GM19372 (cell line): ENCODE data around the gene CA9.
"Not testable (repeated sequence)": the region's sequence is repeated elsewhere in the genome, so short reads cannot be mapped to it uniquely, and the experiment has no call there.

Source experiments
- ATAC-seq: cut with Tn5 transposase; IDR thresholded peaks from one replicate; pipeline ENCODE4 v1.9.1; 2021; ENCODE audit warnings: mild to moderate bottlenecking, low read depth, moderate library complexity; ENCODE audit not compliant: unreplicated experiment

CA9 gene

DNA sequence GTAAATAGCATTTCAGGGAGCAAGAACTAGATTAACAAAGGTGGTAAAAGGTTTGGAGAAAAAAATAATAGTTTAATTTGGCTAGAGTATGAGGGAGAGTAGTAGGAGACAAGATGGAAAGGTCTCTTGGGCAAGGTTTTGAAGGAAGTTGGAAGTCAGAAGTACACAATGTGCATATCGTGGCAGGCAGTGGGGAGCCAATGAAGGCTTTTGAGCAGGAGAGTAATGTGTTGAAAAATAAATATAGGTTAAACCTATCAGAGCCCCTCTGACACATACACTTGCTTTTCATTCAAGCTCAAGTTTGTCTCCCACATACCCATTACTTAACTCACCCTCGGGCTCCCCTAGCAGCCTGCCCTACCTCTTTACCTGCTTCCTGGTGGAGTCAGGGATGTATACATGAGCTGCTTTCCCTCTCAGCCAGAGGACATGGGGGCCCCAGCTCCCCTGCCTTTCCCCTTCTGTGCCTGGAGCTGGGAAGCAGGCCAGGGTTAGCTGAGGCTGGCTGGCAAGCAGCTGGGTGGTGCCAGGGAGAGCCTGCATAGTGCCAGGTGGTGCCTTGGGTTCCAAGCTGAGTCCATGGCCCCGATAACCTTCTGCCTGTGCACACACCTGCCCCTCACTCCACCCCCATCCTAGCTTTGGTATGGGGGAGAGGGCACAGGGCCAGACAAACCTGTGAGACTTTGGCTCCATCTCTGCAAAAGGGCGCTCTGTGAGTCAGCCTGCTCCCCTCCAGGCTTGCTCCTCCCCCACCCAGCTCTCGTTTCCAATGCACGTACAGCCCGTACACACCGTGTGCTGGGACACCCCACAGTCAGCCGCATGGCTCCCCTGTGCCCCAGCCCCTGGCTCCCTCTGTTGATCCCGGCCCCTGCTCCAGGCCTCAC lies at the start of gene CA9:
CA9 (plus strand) TSS at position 797 of the 893 bp plus-strand sequence; CDS start at position 829, 32 bp downstream.
- ATAC-seq = no peak

DNA sequence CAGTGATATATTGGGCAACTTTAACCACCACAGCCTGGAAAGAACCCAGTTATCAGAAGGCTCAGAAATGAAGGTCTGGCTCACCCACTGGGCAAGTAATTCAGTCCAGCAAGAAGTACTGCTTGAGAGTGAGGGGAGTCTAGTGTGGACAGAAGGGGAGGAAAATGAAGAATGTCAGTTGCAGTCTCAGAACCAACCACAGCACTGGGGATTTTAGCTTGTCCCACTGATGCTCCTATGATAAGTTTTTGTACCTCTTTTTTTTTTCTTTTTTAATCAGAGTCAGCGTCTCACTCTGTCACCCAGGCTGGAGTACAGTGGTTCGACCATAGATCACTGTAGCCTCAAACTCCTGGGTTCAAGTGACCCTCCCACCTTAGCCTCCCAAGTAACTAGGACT lies 46.2 kb upstream of the CA9 start:
- ATAC-seq = no peak

DNA sequence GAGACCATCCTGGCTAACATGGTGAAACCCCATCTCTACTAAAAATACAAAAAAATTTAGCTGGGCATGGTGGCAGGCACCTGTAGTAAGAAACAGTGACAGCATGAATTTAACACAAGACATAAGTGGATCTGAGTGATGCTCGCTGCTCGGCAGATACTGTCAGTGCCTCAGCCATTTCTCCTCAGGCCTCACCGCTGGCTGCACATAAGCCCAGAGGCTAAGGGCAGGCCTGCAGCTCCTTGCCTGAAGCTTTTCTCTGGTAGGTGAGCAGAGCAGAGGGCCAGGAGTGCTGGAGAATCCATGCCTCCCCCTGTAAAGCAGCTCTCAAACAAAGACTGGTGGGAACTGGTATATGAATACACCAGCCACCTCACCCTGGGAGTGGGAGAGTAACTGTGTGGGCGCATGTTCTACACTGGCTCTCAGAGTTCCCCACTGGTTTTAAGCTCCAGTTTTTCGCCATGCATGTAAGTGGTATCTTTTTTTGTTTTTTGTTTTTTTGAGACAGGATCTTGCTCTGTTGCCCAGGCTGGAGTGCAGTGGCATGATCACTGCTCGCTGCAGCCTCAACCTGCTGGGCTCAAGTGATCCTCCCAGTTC lies 45.2 kb upstream of the CA9 start:
- ATAC-seq = no peak

DNA sequence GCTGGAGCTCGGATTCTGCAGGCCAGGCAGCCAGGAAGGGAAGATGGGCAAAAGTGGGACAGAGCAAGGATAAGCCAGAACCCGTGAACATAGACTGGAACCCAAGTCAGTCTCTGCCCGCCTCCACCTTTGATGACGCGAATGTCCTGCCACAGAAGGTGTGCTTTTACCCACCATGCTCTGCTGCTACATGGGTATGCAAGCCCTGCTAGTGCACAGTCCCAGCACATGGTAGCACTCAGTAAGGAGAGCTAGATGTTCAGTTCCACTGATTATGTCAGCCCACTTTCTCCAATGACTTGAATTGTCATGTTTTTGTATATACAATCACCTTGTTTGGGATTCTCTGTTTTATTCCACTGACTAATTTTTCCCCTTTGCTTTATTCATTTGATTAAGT lies 44.1 kb upstream of the CA9 start:
- no peak for ATAC-seq

DNA sequence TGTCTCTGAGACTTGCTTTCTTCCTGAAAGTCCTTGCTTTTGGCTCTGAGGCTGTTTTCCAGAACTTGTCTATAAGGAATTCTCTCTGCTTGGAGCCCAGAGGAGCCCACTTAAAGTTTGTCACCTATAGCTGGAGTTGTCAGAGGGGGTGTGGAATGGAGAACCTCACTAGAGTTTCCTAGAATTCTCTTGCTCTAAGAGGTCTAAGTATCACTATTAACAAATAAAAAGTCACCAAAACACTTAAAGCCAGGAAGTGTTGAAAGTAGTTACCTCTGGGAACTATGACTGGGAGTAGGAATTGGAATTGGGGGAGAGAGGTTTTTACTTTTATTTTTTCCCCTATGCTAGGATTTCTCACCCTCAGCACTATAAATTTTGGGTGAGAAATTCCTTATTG lies 38.0 kb upstream of the CA9 start:
- no peak for ATAC-seq

DNA sequence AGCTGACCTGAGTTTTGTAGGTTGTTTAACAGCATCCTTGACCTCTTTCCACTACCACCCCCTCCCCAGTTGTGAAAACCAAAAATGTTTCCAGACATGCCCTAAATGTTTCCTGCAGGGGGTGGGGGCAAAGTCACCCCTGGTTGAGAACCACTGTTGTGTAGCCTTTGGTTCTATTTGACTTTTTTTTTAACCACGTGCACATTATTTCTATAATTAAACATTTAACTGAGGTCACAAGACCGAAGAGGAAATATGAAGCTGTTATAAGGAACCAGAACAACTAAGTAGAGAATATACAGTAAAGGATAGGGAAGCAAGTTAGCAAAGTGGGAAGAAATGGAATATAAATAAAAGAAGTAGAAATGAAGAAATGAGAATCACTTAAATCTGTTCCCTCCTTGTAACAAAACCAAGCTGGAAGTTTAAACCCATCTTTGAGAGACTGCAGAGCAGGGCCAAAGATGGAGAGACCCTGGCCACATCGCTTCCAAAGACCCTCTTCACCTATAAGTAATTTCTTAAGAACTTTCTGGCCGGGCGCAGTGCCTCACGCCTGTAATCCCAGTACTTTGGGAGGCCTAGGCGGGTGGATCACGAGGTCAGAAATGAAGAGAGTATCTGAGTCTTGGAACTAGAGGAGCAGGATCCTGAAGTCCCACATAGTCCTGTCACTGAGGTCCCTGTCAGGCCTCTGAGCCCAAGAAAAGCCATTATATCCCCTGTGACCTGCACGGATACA lies 37.4 kb upstream of the CA9 start:
- no peak for ATAC-seq

DNA sequence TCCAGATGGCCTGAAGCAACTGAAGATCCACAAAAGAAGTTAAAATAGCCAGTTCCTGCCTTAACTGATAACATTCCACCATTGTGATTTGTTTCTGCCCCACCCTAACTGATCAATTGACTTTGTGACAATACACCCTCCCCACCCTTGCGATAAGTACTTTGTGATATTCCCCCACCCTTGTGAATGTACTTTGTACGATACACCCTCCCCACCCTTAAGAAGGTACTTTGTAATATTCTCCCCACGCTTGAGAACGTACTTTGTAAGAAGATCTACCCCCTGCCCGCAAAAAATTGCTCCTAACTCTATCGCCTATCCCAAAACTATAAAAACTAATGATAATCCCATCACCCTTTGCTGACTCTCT lies 36.9 kb upstream of the CA9 start:
- not testable (repeated sequence) for ATAC-seq

DNA sequence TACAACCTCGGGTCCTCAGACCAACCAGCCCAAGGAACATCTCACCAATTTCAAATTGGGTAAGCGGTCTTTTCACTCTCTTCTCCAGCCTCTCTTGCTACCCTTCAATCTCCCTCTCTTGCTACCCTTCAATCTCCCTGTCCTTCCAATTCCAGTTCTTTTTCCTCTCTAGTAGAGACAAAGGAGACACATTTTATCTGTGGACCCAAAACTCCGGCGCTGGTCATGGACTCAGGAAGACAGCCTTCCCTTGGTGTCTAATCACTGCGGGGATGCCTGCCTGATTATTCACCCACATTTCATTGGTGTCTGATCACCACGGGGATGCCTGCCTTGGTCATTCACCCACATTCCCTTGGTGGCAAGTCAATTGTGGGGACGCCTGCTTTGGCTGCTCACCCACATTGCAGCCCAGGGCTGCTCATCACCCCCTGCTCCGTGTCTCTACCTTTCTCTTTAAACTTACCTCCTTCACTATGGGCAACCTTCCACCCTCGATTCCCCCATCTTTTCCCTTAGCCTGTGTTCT lies 36.2 kb upstream of the CA9 start:
- not testable (repeated sequence) for ATAC-seq

DNA sequence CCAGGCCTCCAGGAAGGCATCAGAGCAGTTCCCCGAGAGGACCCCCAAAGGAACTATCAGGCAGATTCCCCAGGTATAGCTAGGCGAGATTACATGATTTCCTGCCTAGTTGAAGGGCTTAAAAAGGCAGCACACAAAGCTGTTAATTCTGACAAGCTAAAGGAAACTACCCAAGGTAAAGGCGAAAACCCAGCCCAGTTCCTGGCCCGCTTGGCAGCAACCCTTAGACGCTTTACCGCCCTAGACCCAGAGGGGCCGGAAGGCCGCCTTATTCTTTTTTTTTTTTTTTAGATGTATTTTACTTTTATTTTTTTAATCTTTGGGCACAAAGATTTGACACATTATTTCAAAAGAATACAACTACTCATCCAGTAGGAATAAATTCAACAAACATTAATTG lies 35.0 kb upstream of the CA9 start:
- ATAC-seq = not testable (repeated sequence)

DNA sequence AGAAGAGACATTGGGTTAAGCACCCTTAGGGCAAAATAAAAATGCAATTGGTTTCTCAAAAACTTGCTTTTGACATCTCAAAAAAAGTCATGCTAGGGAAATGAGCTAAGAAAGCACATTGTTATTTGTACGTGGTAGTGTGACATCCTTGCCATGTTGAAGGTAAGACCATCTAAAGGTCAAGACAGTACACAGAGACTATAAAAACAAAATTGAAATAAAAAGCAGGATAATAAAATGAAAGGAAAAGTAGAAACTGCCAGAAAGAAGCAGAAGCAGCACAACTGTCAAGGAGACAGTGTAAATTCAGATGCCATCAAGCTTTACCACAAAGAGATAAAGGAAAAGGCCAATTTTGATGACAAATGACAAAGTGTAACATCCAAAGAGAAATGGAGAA lies 34.5 kb upstream of the CA9 start:
- not testable (repeated sequence) for ATAC-seq

DNA sequence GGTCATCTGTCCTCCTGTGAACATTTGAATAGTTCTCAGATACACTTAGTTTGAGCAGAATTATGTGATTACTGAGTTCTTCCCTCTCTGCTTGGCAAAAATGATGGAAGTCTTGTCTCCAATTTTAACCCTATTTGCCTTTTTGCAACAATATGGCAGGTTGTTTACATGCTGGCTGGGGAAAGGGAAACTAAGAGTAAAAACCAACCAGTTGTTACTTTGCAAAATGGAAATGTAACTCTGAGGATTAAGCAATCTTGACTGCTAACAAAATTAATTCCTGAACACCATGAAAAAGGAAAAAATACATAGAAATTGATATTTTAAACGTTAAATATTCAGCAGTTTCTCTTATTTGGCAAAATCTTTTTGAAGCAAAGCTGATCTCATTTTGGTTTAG lies 34.1 kb upstream of the CA9 start:
- no peak for ATAC-seq

DNA sequence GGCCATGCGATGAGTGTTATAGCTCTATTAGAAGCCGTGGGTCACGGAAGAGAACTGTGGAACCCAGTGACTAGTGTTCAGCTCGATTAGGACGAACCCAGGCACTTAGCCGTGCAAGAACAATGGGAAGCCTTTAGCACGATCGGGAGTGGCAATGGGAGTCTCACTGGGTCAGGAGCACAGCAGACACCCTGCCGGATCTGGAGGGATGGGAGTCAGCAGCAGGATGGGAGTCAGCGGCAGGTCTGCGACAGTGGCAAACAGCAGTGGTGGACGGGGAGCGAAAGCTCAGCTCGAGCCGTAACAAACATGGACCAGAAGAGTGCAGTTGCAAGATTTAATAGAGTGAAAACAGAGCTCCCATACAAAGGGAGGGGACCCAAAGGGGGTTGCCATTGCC lies 33.3 kb upstream of the CA9 start:
- ATAC-seq = not testable (repeated sequence)

DNA sequence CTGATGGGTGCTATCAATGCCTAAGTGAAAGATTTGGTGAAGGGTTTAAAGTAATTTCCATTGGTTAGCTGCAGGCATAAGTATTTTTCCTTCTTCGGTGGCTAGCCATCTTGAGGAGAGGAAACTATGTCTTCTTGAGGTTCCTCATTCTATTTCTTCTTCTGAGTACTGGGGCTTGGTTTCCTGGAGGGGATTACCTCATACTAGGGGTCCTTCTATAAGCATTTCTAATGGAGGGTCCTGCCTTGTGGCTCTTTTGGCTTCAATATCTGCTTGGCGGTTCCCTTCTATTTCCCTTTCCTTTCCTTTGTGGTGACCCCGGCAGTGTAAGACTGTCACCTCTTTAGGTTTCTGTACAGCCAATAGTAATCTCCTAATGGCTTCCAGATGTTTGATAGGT lies 32.2 kb upstream of the CA9 start:
- not testable (repeated sequence) for ATAC-seq

DNA sequence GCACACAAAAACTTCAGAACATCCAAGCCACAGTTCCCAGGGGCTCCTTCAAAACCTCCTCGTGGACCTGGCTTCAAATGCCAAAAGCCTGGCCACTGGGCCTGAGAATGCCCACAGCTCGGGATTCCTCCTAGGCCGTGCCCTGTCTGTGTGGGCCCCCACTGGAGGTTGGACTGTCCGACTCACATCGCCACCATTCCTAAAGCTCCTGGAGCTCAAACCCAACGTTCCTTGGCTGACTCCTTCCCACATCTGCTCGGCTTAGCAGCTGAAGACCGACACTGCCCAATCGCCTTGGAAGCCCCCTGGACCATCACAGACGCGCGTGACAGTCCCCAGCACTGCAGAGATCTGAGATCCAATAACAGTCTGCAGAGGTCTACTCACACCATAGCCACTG lies 30.7 kb upstream of the CA9 start:
- ATAC-seq = no peak

DNA sequence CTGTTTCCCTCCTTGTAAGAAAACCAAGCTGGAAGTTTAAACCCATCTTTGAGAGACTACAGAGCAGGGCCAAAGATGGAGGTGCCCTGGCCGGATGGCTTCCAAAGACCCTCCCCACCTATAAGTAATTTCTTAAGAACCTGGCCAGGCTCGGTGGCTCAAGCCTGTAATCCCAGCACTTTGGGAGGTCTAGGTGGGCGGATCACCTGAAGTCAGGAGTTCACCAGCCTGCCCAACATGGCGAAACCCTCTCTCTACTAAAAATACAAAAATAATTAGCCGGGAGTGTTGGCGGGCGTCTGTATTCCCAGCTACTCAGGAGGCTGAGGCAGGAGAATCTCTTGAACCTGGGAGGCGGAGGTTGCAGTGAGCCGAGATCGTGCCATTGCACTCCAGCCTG lies 28.0 kb upstream of the CA9 start:
- not testable (repeated sequence) for ATAC-seq

DNA sequence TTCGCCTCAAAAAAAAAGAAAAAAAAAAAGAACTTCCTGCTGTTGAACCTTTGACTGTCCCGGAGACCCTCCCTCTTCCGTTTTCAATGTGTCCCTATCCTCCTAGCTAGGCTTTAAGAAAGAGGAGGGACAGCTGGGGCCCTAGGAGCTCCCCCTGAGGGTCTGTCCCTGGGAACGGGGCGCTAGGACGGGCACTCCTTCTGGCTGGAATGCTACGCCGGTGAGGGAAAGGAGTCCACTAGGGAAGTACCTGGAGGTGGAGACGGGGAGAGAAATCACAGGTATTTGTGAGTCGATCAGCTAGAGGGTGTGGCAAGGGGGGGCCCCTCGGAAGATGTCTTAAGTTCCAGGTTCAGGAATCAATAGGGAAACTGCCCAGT lies 27.6 kb upstream of the CA9 start:
- no peak for ATAC-seq

DNA sequence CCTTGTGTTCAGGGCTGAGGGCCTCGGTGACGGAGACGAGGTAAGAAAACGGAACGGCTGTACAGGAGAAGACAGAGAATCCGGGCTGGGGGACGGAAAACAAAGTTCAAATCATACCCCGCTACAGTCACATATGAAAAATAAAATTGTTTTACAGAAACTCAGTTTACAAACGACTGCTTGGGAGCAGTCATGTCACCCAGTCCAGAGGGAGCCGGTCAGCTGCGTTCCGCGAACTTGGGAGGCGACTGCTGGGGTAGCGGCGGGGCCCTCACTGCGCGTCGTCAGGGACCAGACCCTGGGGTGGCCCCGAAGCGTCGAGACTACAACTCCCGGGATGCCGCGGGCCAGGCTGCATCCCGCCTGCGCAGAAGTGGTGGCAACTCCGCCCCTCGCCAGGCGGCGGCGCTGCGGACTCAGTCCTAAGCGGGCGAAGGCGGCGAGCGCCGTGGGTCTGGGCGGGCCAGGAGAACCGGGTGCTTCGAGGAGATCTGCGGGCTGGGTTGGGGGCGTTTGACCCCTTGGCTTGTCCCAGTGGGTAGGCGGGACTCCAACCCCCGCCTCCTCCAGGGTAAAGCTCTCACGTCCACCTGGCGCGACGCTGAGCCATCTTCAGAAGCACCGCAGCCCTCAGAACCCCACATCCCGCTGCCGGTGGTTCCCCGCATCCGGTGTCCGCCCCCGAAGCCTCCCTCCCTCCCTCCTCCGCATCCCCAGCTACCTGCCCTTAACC lies 27.0 kb upstream of the CA9 start:
- ATAC-seq = peak; percentile 84

DNA sequence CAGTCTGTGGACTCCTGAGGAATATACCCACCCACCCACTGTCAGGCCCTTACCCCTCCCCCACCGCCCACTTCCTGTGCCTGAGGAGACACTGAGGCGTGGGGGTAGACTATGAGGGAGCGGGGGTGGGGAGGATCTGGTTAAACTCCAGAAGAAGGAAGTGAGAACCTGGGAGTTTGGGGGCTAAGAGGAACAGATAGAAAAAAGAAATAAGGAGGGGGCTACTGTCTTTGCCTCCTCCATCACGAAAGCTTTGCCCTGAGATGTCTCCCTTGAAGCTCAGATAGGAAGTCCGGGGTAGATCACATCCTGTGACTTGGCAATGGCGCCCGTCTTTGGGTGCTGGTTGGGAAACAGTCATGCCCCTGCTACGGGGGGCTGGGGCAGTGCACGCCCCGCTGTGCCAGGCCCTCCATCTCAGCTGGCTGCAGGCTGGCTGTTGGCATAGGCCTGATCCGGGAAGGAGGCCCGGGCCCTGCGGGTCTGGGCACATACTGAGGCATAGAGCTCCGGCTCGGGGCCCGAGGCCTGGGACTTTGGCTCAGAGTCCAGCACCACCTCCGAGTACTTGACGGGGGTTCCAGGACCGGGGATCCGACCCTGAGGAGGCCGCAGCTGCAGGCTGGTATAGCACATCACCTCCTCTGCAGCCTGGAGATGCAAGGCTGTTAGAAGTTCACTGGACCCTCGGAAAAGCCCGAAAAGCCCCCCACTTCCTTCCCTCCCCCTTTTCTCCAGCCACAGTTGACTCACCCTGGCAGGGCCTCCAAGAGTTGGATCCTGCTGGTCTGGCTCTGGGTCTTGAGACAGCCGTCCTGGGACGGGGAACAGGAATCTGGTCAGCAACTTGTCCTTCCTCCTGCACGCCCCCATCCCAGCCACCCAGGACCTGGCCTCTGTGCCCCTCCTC lies 24.0 kb upstream of the CA9 start:
- ATAC-seq = no peak

DNA sequence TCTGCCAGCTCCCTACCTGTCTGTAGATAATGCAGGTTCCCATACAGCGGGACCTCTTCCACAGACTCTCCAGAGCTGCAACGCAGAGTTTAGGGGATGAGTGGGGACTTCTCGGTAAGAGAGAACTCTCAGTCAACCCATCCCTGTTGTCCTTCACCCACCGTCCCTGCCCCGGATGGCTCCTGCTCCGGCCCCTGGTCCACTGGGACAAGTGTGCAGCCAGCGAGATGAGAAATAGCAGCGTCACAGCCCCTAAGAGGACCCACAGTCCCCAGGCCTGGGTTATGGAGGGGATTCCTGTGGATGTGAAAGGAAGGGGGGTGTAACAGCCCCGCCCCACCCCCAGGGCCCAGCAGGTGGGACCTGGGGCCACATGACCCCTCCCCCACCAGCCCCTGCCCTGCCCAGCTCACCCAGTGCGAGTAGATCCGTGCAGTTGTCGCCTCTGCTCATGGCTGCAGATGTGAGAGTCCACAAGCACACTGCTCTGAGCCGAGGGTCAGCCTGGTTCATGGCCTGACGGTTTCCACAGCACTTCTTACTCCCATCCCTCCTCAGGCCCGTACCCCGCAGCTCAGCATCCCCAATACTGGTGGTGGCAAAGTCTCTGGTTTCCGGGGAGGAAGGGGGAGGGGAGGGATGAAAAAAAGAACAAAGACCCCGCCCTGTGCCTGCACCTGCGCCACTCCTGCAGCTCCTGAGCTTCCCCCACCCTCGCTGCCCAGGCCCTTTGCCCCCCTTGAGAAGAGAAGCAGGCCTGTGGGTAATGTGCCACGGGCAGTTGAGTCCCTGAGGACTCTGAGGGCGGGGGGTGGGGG lies 23.2 kb upstream of the CA9 start, which contains the start of gene SIT1:
SIT1 (minus strand) TSS at position 591 of the 818 bp plus-strand sequence; CDS start at position 513, 78 bp downstream.
- ATAC-seq = no peak
